Colon (tissue), 2 donors: ENCODE data around the gene C17orf107.

ENCODE experiments used
- FAIRE-seq: peaks from 2 replicates; lab custom pipeline; 2012; peaks lifted over from hg19 to GRCh38; lab: Jason Lieb, UNC
- donor health status: control.
- donor health status: control.

The C17orf107 gene

GRCh38 chr17:4937553-4937952 is 38.2 kb downstream of the C17orf107 start:
- FAIRE-seq, result no peak

GRCh38 chr17:4938069-4938491 is 38.7 kb downstream of the C17orf107 start:
- FAIRE-seq, result no peak

- FAIRE-seq, result no peak
These were observed 39.6 kb downstream of the C17orf107 start for GRCh38 chr17:4938688-4939545.

- no peak for FAIRE-seq
These were observed 40.1 kb downstream of the C17orf107 start for GRCh38 chr17:4939546-4939795.

GRCh38 chr17:4939796-4940554 is 40.6 kb downstream of the C17orf107 start, which contains the start of the genes RNF167 and SLC25A11:
Gene RNF167 (plus strand): TSS chr17:4940268. CDS start chr17:4940910, 642 bp downstream.
Gene SLC25A11 (minus strand): TSS chr17:4940046. CDS start chr17:4939910, 136 bp downstream.
- FAIRE-seq, result peak; percentile 18

- no peak for FAIRE-seq
These were observed 41.4 kb downstream of the C17orf107 start for GRCh38 chr17:4940555-4941318.

GRCh38 chr17:4941319-4941610 is 41.9 kb downstream of the C17orf107 start:
- FAIRE-seq, result no peak

GRCh38 chr17:4942760-4943508 is 43.6 kb downstream of the C17orf107 start:
- FAIRE-seq, result no peak

- no peak for FAIRE-seq
These were observed 44.8 kb downstream of the C17orf107 start for GRCh38 chr17:4944163-4944553.

GRCh38 chr17:4944554-4945175 is 45.3 kb downstream of the C17orf107 start:
- no peak for FAIRE-seq

- no peak for FAIRE-seq
These were observed 46.0 kb downstream of the C17orf107 start for GRCh38 chr17:4945176-4945943.

GRCh38 chr17:4945944-4946280 is 46.6 kb downstream of the C17orf107 start:
- no peak for FAIRE-seq

- no peak for FAIRE-seq
These were observed 47.1 kb downstream of the C17orf107 start for GRCh38 chr17:4946312-4946976.

GRCh38 chr17:4947010-4947410 is 47.7 kb downstream of the C17orf107 start:
- FAIRE-seq, result no peak

- FAIRE-seq, result no peak
These were observed 48.3 kb downstream of the C17orf107 start for GRCh38 chr17:4947411-4948165.

GRCh38 chr17:4948166-4948930 is 49.0 kb downstream of the C17orf107 start, which contains the start of gene PFN1:
Gene PFN1 (minus strand): TSS chr17:4948530. CDS start chr17:4948394, 136 bp downstream.
- FAIRE-seq, result no peak

GRCh38 chr17:4948931-4949320 is 49.6 kb downstream of the C17orf107 start:
- FAIRE-seq, result no peak

GRCh38 chr17:4949321-4950074 is 50.2 kb downstream of the C17orf107 start:
- FAIRE-seq, result no peak
